GM10266 (cell line): Measurements from ENCODE around the gene OBSL1.

Source experiments
- DNase-seq: peaks from one replicate; pipeline ENCODE4 v3.0.0; 2012; ENCODE audit errors: extremely low spot score
- CTCF ChIP-seq: IDR thresholded peaks from 2 replicates; pipeline ENCODE4 v1.5.1; 2012; ENCODE audit warnings: mild to moderate bottlenecking, low read depth; ENCODE audit not compliant: control insufficient read depth, insufficient read depth; ENCODE audit errors: missing control alignments

Gene OBSL1

DNA sequence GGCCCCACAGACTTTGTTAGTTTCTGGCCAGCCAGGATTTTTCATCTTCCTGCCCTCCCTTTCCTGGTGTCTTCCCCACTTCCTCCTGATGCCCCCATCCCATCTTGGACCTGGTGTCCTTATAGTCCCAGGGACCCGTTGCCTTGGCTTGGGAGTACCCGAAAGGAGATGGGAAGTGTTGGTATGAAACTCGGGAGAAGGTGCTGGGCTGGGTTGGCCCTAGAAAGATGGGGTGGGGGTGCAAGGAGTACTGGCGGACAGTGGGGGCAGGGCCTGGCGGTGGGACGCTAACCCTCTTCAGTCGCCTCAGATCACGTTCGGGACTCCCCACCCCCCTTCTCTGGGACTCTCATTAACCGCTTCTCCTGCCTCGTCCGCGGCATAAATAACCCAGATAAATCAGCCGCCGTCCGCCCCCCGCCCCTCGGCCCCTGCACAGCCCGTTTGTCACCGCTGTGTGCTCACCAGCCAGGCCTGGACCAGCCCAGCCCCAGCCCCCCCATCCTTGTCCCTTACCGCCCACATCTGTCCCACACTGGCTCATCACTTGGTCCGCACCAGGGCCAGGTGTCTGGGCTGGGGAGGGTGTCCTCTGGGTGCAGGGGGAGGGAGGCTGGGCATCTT, 60.7 kb downstream of the OBSL1 start:
- no peak for TF ChIP-seq CTCF
- DNase-seq = no peak

DNA sequence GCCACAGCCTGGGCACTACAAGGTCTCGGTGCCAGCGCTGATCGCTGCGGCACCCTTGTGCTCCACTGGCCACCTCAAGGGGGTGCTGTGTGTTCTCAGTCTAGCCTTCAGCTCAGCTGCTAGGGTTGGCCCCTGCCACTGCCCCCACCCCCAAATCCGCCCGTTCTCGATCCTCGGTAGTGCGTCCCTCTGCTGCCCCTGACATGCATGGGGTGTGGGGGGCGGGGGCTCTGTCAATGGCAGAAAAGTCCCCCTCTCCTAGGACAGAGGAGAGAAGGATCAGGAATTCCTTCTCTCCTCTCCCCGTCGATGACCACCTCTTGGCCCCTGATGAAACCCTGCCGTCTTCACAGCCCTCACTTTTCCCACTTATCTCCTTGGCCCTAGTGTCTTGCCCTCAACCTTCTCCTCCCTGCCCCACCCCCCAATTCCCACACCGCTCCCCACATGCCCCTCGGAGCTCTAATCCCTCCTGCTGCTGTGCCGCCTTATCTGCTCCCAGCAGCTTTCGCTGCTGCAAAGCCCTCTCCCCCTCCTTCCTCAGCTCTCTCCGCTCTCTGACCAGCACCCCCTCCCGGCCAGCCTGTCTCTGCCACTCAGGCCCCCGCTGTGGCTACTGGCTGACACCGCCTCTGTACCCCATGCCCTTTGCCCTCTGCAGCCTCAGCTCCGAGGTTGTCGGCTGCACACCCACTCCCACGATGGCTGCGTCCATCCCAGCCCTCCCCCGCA, 61.4 kb downstream of the OBSL1 start:
- peak; percentile 72 for TF ChIP-seq CTCF
- DNase-seq = peak; percentile 70

DNA sequence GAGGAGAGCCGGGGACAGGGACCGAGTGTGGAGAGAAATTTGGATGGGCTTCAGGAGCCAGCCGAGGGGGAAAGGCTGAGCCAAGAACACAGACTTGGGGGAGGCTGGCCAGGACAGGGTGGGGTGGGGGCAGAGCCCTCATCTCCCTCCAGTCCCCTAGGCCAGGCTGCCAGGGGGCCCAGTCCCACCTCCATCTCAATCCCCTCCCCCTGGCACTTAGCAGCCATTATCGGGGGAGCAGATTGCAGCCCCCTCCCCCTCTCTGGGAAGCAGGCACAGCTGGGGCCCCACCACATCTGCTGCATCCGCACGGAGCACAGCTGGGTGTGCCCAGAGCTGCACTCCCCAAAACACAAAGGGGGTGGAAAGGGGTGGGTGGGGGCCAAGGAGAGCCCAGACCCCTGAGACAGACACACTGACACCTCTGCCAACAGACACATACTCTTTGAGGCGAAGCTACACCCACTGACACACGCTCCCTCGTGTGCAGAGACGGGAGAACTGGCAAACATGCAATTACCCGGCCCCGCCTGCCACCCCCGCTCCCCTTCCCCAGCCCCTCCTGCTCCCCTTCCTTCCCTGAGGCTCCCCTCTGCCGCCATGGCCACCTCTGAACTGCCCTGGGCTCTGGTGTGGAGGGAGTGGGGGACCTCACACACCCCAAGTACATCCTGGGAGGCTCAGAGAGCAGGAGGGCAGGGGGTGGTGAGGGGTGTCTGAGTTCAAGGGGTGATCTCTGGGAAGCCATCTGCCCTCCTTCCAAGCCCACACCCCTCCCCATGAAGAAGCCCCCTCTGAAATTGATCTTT, 62.2 kb downstream of the OBSL1 start:
- no peak for TF ChIP-seq CTCF
- DNase-seq = no peak

- DNase-seq = no peak
- TF ChIP-seq CTCF = no peak
Measured at GRCh38 chr2:219508444-219508734, 63.0 kb downstream of the OBSL1 start.

DNA sequence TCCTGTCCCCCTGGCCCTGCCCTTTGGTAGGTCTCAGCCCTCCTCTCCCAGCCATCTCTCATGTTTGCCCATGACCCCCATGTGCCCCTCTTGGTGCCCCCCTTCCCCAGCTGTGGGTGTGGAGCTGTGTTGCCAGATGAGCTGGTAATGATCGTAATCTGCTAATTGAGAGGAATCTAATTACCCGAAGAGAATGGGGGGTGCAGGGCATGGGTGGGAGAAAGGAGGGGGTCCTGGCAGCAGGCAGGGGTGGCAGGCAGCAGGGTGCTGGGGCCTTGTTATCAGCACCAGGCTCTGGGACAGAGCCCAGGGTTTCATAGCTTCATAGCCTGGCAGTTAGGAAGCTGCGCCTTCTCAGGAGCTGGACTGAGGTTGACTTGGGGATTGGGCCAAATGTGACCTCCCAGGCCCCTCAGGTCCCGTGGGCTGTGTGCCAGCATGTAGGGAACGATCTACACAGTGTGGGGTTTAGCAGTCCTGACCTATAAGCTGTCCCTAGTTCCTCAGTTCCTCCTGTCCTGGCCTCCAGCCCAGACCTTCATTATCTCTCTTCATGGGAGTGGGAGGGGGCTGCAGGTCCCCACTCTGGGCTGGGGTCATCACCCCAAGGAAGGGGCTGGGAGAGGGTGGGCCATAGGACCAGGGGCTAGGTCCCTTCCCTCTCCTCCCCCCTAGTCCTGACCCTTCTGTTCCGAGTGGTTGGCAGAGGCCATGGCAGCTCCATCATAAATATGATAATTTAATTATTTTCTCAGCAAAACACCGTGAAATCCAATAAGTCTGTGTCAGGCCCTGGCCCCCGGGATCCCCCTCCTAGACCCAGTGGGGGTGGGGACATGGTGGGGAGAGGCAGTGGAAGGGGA, 63.5 kb downstream of the OBSL1 start:
- TF ChIP-seq CTCF = no peak
- DNase-seq = no peak

DNA sequence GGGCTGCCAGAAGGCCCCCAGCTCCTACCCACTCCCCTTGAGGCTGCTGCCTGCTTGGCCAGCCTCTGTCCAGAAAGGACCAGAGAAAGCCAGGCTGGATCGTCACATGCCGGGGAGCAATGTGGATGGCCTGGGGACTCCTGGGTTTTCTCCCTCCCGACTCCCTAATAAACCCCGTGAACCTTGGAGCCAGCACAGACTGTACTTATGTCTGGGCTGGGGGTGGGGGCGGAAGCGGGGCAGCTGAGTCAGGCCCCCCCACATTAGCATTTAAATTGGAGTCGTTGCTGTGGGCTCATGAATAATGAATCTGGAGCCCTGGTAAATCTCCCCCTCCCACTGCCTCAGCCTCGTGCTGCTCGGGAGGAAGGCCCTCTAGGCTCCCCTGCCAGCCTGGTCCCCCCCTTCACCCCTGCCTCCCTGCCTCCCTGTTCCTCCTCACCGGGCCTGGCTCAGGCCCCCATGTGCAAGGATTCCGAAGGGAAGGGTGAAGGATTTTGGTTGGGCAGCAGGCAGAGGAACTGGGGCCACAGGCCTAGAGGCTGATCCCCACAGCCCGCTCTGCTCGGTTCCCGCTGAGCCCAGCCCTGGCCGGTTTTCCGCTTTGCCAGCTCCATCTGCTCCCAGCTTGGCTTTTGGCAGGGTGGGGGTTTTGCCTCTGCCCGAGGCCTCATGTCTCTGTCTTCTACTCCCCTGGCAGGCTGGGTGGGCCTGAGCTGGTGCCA, 64.4 kb downstream of the OBSL1 start:
- no peak for TF ChIP-seq CTCF
- no peak for DNase-seq
